Measurements from ENCODE around the gene LNPK.

LNPK gene

DNA sequence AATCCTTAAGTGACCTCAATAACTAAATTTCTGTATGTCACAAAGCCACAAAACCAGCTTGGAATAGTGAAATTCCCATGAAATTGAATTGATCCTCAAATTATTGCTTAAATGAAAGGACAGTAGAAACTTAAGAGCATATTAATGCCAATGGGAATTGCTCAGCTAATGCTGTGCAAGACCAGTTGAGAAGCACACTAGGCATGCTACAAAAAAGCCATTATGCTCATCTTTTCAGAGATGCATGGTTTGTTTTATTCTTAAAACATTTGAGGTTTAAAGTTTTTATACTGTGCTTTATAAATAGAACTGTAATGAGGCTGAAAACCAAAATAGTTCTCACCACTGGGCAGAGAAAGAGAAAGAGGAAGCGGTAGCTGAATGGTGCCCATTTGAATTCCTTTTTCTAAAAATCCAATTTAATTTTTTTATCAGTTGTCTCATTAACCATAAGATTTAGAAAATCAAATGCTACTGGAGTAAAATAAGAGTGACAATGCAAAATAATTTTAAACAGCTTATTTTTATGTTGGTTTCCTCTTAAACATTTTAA, 98.6 kb downstream of the LNPK start:
- TF ChIP-seq, protein P1, sequence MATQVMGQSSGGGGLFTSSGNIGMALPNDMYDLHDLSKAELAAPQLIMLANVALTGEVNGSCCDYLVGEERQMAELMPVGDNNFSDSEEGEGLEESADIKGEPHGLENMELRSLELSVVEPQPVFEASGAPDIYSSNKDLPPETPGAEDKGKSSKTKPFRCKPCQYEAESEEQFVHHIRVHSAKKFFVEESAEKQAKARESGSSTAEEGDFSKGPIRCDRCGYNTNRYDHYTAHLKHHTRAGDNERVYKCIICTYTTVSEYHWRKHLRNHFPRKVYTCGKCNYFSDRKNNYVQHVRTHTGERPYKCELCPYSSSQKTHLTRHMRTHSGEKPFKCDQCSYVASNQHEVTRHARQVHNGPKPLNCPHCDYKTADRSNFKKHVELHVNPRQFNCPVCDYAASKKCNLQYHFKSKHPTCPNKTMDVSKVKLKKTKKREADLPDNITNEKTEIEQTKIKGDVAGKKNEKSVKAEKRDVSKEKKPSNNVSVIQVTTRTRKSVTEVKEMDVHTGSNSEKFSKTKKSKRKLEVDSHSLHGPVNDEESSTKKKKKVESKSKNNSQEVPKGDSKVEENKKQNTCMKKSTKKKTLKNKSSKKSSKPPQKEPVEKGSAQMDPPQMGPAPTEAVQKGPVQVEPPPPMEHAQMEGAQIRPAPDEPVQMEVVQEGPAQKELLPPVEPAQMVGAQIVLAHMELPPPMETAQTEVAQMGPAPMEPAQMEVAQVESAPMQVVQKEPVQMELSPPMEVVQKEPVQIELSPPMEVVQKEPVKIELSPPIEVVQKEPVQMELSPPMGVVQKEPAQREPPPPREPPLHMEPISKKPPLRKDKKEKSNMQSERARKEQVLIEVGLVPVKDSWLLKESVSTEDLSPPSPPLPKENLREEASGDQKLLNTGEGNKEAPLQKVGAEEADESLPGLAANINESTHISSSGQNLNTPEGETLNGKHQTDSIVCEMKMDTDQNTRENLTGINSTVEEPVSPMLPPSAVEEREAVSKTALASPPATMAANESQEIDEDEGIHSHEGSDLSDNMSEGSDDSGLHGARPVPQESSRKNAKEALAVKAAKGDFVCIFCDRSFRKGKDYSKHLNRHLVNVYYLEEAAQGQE (IDR thresholded peaks at IDR 0.05; ENCODE audit: insufficient read depth in 1 of 2, low read depth in 2 of 2, low read length in 2 of 2) = no peak
- TF ChIP-seq FOXP2 (optimal IDR thresholded peaks at IDR 0.05; ENCODE audit: borderline replicate concordance, extremely low read depth, extremely low read length, insufficient read depth) = no peak
- TF ChIP-seq TAF1 (IDR thresholded peaks at IDR 0.05; ENCODE audit: borderline replicate concordance, insufficient read depth, low read length) = no peak
- TF ChIP-seq SIN3A (IDR thresholded peaks at IDR 0.05; ENCODE audit: borderline replicate concordance, insufficient read depth, low read length) = no peak
- no peak for TF ChIP-seq POLR2AphosphoS5 (IDR thresholded peaks at IDR 0.05; ENCODE audit: low read depth, low read length)

DNA sequence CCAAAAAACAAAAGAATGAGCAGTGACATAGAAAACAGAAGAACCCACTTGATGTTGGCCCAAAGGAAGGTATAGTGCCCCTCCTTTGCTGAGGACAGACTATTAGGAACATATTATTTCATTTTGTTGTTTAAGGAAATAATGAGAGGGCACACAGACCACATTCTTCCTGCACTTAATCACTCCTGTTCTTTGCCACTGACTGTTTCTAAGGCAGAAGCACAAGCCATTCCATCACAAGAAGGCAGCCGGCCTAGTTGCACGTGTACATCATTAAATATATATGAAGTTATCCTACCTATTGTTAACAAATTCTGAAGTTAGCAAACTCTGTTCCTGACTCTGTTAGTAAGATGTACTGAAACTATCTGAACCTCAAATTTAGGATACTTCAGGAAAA, 110.0 kb downstream of the LNPK start:
- TF ChIP-seq SIN3A (IDR thresholded peaks at IDR 0.05; ENCODE audit: borderline replicate concordance, insufficient read depth, low read length) (no peak), POLR2AphosphoS5 (IDR thresholded peaks at IDR 0.05; ENCODE audit: low read depth, low read length) (no peak)

DNA sequence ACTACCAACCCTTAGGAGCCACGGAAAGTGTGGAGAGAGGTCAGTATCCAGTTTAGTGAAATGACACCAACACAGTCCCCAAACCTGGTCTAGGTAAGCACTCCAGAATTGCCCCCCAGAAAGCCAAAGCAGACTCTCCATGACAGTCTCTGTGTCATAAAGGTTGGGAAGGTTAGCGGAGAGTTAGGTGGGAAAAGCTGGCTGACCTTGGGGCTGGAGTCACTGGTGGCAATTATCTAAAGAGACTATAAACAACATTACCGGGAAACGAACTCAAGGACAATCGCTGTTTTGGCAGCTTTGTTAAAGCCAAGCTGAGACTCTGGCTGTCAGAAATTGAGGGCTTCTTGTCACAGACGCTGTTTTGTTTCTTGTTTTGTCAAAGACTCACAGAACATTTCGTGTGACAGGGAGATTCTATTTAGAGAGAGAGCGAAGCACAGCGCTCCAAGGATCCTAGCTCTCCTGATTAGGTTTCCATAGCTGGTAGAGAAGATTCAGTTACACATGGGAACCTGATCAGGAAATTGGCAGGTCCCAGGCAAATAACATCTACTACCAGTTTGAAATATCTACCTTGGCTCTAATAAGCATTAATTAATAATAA, 111.3 kb downstream of the LNPK start:
- TF ChIP-seq TAF1 (IDR thresholded peaks at IDR 0.05; ENCODE audit: borderline replicate concordance, insufficient read depth, low read length) = no peak
- TF ChIP-seq FOXP2 (optimal IDR thresholded peaks at IDR 0.05; ENCODE audit: borderline replicate concordance, extremely low read depth, extremely low read length, insufficient read depth) = no peak
- TF ChIP-seq, protein P1 (IDR thresholded peaks at IDR 0.05; ENCODE audit: insufficient read depth in 1 of 2, low read depth in 2 of 2, low read length in 2 of 2) = no peak

DNA sequence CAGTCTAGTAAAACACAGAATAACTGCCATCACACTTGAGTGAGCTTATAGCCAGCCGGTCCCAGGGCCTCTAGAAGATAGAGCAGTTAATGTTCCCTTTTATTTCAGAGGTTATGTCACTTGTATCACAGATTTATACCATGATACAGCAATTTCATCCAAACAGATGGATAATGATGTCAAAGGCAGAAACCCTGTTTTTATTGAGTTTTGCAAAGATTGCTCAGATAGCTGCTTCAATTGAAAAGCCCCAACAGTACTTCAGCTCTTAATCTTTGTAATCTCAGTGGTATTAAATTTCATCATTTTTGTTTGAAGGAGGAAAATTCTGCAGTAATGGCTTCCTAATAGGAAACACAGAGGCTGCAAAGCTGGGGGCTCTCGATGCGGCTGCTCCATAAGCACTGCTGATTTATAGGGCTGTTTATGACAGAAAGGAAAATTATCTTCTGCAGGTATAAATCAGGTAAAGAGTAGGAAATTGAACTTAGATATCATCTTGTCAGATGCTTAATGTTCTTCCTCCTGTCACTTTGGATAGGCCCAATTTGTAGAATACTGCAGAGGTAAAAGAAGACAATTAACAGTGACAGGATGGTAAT, 112.3 kb downstream of the LNPK start:
- TF ChIP-seq POLR2AphosphoS5 (IDR thresholded peaks at IDR 0.05; ENCODE audit: low read depth, low read length) (no peak), SIN3A (IDR thresholded peaks at IDR 0.05; ENCODE audit: borderline replicate concordance, insufficient read depth, low read length) (no peak), TAF1 (IDR thresholded peaks at IDR 0.05; ENCODE audit: borderline replicate concordance, insufficient read depth, low read length) (no peak), FOXP2 (optimal IDR thresholded peaks at IDR 0.05; ENCODE audit: borderline replicate concordance, extremely low read depth, extremely low read length, insufficient read depth) (no peak)
- TF ChIP-seq, protein P1 (IDR thresholded peaks at IDR 0.05; ENCODE audit: insufficient read depth in 1 of 2, low read depth in 2 of 2, low read length in 2 of 2) = no peak

DNA sequence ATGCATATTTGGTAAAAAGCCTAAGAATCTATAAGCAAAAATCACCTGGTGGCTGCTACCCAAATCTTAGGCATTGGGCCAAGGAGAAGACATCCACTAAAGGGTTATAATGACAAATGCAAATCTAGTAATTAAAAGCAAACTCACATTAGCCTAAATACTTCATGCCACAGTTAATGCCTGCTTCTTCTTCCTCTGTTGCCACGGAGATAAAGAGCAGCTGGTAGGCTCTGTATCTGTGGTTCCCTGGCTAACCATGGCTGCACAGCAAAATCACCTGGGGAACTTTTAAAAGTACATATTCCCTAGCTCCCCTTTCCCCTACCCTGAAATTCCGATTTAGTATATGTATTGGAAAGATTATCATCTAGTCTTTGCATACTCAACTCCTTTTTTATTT, 114.3 kb downstream of the LNPK start:
- TF ChIP-seq SIN3A (IDR thresholded peaks at IDR 0.05; ENCODE audit: borderline replicate concordance, insufficient read depth, low read length) (no peak), POLR2AphosphoS5 (IDR thresholded peaks at IDR 0.05; ENCODE audit: low read depth, low read length) (no peak), FOXP2 (optimal IDR thresholded peaks at IDR 0.05; ENCODE audit: borderline replicate concordance, extremely low read depth, extremely low read length, insufficient read depth) (no peak), TAF1 (IDR thresholded peaks at IDR 0.05; ENCODE audit: borderline replicate concordance, insufficient read depth, low read length) (no peak)

DNA sequence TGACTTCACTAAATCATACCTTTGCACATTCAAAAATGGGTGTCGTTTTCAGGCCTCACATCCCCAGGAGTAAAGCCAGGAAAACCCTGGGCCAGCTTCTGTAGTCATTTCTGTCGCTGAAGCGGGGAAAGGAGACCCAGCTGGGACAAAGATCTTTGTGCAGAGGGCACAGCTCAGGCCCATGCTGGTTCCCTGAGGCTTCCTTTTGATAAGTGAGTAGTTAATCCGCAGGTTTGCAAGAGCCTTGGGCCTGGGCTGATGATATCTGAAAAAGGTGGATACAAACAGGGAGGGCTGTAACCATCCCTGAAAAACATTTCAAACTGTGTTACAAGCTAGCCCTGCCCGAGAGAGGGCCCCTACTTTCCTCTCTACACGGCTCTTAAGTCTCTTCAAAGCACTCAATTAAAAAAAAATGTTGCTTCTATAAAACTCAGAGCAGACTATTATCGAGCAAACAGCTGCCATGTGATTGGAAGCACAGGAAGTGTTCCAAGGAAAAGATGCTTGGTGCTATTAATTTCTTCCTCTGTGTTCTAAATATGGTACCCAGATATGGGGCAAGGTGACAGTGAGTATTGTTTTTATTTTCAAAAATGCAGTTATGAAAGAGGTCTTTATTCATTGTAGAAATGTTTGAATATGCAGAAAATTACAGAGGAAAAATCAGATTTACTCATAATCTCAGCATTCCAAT, 117.2 kb downstream of the LNPK start:
- no peak for TF ChIP-seq SIN3A (IDR thresholded peaks at IDR 0.05; ENCODE audit: borderline replicate concordance, insufficient read depth, low read length)
- no peak for TF ChIP-seq POLR2AphosphoS5 (IDR thresholded peaks at IDR 0.05; ENCODE audit: low read depth, low read length)
- TF ChIP-seq TAF1 (IDR thresholded peaks at IDR 0.05; ENCODE audit: borderline replicate concordance, insufficient read depth, low read length) = no peak

Data from PFSK-1 (cell line).